Neuron (in vitro differentiated cells): ENCODE results near the gene TUBB4A.

Source experiments
- H2AFZ ChIP-seq: one replicate; pipeline ENCODE4 v1.6.1; 2013; ENCODE audit warnings: low read depth, mild to moderate bottlenecking, inconsistent platforms, low read length, moderate library complexity
- H3K27me3 ChIP-seq: one replicate; pipeline ENCODE4 v1.6.1; 2013; ENCODE audit warnings: low read length; ENCODE audit not compliant: insufficient read depth
- H3K36me3 ChIP-seq: one replicate; pipeline ENCODE4 v1.6.1; 2013; ENCODE audit warnings: low read length; ENCODE audit not compliant: insufficient read depth
- H3K4me1 ChIP-seq: one replicate; pipeline ENCODE4 v1.6.1; 2013; ENCODE audit warnings: low read length; ENCODE audit not compliant: insufficient read depth
- H3K4me3 ChIP-seq: 2 replicates; pipeline ENCODE4 v1.5.1; 2013; ENCODE audit warnings: mild to moderate bottlenecking, low read length, moderate library complexity
- H3K9me3 ChIP-seq: one replicate; pipeline ENCODE4 v1.6.1; 2013; ENCODE audit warnings: low read length

Gene TUBB4A

GRCh38 chr19:6448045-6448444, 54.1 kb downstream of the TUBB4A start:
- peaks cover 16% of the 10 kb centered on the region for H3K36me3 ChIP-seq
- H3K9me3 ChIP-seq = peaks cover 7% of the 10 kb centered on the region
- no peaks in the 10 kb centered on the region for H3K27me3 ChIP-seq
- H2AFZ ChIP-seq = no peak overlapping the region
- H3K4me1 ChIP-seq = no peaks in the 10 kb centered on the region
- no peak overlapping the region for H3K4me3 ChIP-seq

DNA sequence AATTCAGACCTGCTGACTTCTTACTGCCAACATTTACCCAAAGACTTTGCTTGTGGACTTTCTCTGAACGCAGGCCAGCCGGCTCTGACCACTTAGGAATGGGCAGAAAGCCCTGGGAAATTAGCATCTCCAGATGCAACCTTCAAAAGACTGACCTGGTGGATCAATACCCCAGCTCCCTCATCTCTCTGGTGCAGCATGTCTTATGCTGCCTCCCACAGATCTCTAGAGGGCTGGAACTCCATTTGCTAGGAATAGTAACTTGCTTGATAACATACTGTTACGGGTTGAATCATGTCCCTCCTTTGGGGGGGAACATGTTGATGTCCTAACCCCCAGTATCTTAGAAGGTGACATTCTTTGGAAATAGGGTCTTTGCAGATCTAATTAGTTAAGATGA, 55.7 kb downstream of the TUBB4A start:
- Histone ChIP-seq H3K36me3 (peaks cover 6% of the 10 kb centered on the region), H2AFZ (no peak overlapping the region), H3K4me3 (no peak overlapping the region), H3K27me3 (no peaks in the 10 kb centered on the region), H3K9me3 (peaks cover 3% of the 10 kb centered on the region), H3K4me1 (no peaks in the 10 kb centered on the region)
